HEK293 (cell line): ENCODE data around the gene KSR1.

Source experiments
- CTCF ChIA-PET: fragments of 350-600 bp; formaldehyde crosslinking; extraction: SDS; loops from one replicate; lab custom pipeline; 2021; ENCODE audit warnings: antibody characterized with exemption; lab: Yijun Ruan, JAX
- POLR2A ChIA-PET: fragments of 300-600 bp; formaldehyde crosslinking; extraction: SDS; loops from one replicate; lab custom pipeline; 2020; ENCODE audit warnings: antibody characterized with exemption, inconsistent platforms; lab: Yijun Ruan, JAX
- H3K27ac ChIP-seq: fragments of 200-500 bp; sonication (Bioruptor generic); 2 replicates; pipeline ENCODE4 v1.5.1; 2014; ENCODE audit warnings: low read depth, low read length, control low read depth, inconsistent platforms; ENCODE audit errors: extremely low read depth
- H3K36me3 ChIP-seq, 2 experiments: fragments of 200-500 bp in 1 of 2; sonication (Bioruptor generic) in 1 of 2; 1 replicate in 1 of 2; 2 replicates in 1 of 2; pipeline ENCODE4 v1.5.1; 2014 to 2017; ENCODE audit warnings: inconsistent platforms in 2 of 2, low read length in 2 of 2; ENCODE audit not compliant: control insufficient read depth in 2 of 2, insufficient read depth in 1 of 2
- H3K4me1 ChIP-seq: fragments of 200-500 bp; sonication (Bioruptor generic); 2 replicates; pipeline ENCODE4 v1.5.1; 2014; ENCODE audit warnings: mild to moderate bottlenecking, low read length, inconsistent platforms; ENCODE audit not compliant: control insufficient read depth, insufficient read depth
- H3K4me3 ChIP-seq: 2 replicates; pipeline ENCODE4 v1.5.1; 2011; ENCODE audit warnings: low read depth, mild to moderate bottlenecking, control low read depth, low read length, moderate library complexity
- H3K9me3 ChIP-seq: fragments of 200-500 bp; sonication (Bioruptor generic); 2 replicates; pipeline ENCODE4 v1.5.1; 2014; ENCODE audit warnings: low read depth, low read length, inconsistent platforms; ENCODE audit not compliant: control insufficient read depth, insufficient read depth
- GLI2 ChIP-seq: fragments of 450-650 bp; formaldehyde crosslinking; IDR thresholded peaks from 2 replicates; pipeline ENCODE4; 2017; ENCODE audit warnings: missing biosample characterization, missing genetic modification characterization, low read depth, borderline replicate concordance
- KLF8 ChIP-seq: fragments of 450-650 bp; formaldehyde crosslinking; IDR thresholded peaks from 2 replicates; pipeline ENCODE4 v1.5.1; 2016; ENCODE audit warnings: missing biosample characterization, missing genetic modification characterization
- KLF9 ChIP-seq: fragments of 450-650 bp; formaldehyde crosslinking; IDR thresholded peaks from 2 replicates; pipeline ENCODE4 v1.5.1; 2016; ENCODE audit warnings: missing biosample characterization, missing genetic modification characterization, low read depth
- OVOL3 ChIP-seq: fragments of 450-650 bp; formaldehyde crosslinking; IDR thresholded peaks from 2 replicates; pipeline ENCODE4 v1.5.1; 2016; ENCODE audit warnings: missing biosample characterization, missing genetic modification characterization
- PRDM2 ChIP-seq: fragments of 450-650 bp; formaldehyde crosslinking; IDR thresholded peaks from 2 replicates; pipeline ENCODE4 v1.5.1; 2016; ENCODE audit warnings: missing biosample characterization, missing genetic modification characterization, borderline replicate concordance
- PRDM4 ChIP-seq: fragments of 450-650 bp; formaldehyde crosslinking; IDR thresholded peaks from 2 replicates; pipeline ENCODE4 v1.5.1; 2017; ENCODE audit warnings: missing biosample characterization, missing genetic modification characterization
- WT1 ChIP-seq: fragments of 450-650 bp; formaldehyde crosslinking; IDR thresholded peaks from 2 replicates; pipeline ENCODE4 v1.5.1; 2016; ENCODE audit warnings: missing biosample characterization, missing genetic modification characterization
- ZBTB48 ChIP-seq: fragments of 450-650 bp; formaldehyde crosslinking; IDR thresholded peaks from 2 replicates; pipeline ENCODE4 v1.5.1; 2016; ENCODE audit warnings: missing biosample characterization, missing genetic modification characterization
- ZBTB7A ChIP-seq: fragments of 450-650 bp; formaldehyde crosslinking; IDR thresholded peaks from 2 replicates; pipeline ENCODE4 v1.5.1; 2016; ENCODE audit warnings: low read depth, missing biosample characterization, missing genetic modification characterization
- ZNF114 ChIP-seq: fragments of 450-650 bp; formaldehyde crosslinking; IDR thresholded peaks from 2 replicates; pipeline ENCODE4 v1.5.0; 2017; ENCODE audit warnings: missing biosample characterization, missing genetic modification characterization
- ZNF223 ChIP-seq: fragments of 450-650 bp; formaldehyde crosslinking; IDR thresholded peaks from 2 replicates; pipeline ENCODE4 v1.5.1; 2016; ENCODE audit warnings: missing biosample characterization, missing genetic modification characterization
- ZNF292 ChIP-seq: fragments of 450-650 bp; formaldehyde crosslinking; IDR thresholded peaks from 2 replicates; pipeline ENCODE4 v1.5.1; 2016; ENCODE audit warnings: low read depth, missing biosample characterization, missing genetic modification characterization, borderline replicate concordance
- ZNF416 ChIP-seq: fragments of 450-650 bp; formaldehyde crosslinking; IDR thresholded peaks from 2 replicates; pipeline ENCODE4 v1.5.1; 2016; ENCODE audit warnings: missing biosample characterization, missing genetic modification characterization
- ZNF473 ChIP-seq: fragments of 450-650 bp; formaldehyde crosslinking; IDR thresholded peaks from 2 replicates; pipeline ENCODE4 v1.5.1; 2017; ENCODE audit warnings: missing biosample characterization, missing genetic modification characterization
- ZNF560 ChIP-seq: fragments of 450-650 bp; formaldehyde crosslinking; IDR thresholded peaks from 2 replicates; pipeline ENCODE4 v1.5.1; 2017; ENCODE audit warnings: missing biosample characterization, missing genetic modification characterization, borderline replicate concordance
- ZNF677 ChIP-seq: fragments of 450-650 bp; IDR thresholded peaks from 2 replicates; pipeline ENCODE4 v1.5.0; 2018; ENCODE audit warnings: missing biosample characterization, mild to moderate bottlenecking, missing genetic modification characterization, moderate library complexity
- TF ChIP-seq, protein P1 (sequence below): fragments of 450-650 bp; formaldehyde crosslinking; IDR thresholded peaks from 2 replicates; pipeline ENCODE4 v1.5.1; 2016; ENCODE audit warnings: missing biosample characterization, missing genetic modification characterization

KSR1 gene

GRCh38 chr17:27579897-27580321 is 123.7 kb downstream of the KSR1 start:
- CTCF ChIA-PET, result interaction anchor here (0.6 to 10.7 kb wide), 9 partner anchors 10 to 343 kb away, joined by 3 to 73 read pairs (median 5); no protein-coding TSS in a partner anchor
- POLR2A ChIA-PET, result interaction anchor here (1.5 kb wide), 1 partner anchor 17 kb away, joined by 4 read pairs; no protein-coding TSS in a partner anchor
- TF ChIP-seq ZBTB7A (no peak), GLI2 (tag by site-specific recombination) (no peak), ZNF416 (tag by site-specific recombination) (no peak), WT1 (tag by site-specific recombination) (no peak), PRDM2 (no peak), ZNF223 (tag by site-specific recombination) (no peak), KLF9 (tag by site-specific recombination) (no peak), ZNF560 (no peak), ZBTB48 (no peak), ZNF114 (tag by site-specific recombination) (no peak), ZNF292 (tag by site-specific recombination) (no peak), KLF8 (tag by site-specific recombination) (no peak), PRDM4 (tag by site-specific recombination) (no peak), ZNF473 (tag by site-specific recombination) (no peak), OVOL3 (no peak)
- TF ChIP-seq, protein P1, sequence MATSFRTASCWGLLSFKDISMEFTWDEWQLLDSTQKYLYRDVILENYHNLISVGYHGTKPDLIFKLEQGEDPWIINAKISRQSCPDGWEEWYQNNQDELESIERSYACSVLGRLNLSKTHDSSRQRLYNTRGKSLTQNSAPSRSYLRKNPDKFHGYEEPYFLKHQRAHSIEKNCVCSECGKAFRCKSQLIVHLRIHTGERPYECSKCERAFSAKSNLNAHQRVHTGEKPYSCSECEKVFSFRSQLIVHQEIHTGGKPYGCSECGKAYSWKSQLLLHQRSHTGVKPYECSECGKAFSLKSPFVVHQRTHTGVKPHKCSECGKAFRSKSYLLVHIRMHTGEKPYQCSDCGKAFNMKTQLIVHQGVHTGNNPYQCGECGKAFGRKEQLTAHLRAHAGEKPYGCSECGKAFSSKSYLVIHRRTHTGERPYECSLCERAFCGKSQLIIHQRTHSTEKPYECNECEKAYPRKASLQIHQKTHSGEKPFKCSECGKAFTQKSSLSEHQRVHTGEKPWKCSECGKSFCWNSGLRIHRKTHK (tag by site-specific recombination), result no peak
- H3K36me3 ChIP-seq, result peaks cover 0 to 9% of the 10 kb centered on the region in 2 experiments; a peak in 1 of 3 replicates
- peaks cover 10% of the 10 kb centered on the region for H3K4me1 ChIP-seq
- H3K27ac ChIP-seq, result no peak overlapping the region
- no peaks in the 10 kb centered on the region for H3K9me3 ChIP-seq
- no peak overlapping the region for H3K4me3 ChIP-seq

DNA sequence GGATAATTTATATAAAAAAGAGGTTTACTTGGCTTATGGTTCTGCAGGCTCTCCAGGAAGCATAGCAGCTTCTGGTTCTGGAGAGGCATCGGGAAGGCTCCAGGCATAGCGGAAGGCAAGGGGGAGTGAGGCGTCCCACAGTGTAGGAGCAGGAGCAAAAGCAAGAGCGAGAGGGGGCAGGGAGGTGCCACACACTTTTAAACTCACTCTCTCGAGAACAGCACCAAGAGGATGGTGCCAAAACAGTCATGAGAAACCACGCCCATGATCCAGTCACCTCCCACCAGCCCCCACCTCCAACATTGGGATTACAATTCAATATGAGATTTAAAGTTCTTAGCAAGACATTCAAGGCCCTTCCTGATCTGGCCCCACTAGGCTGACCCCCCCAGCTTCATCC is 124.8 kb downstream of the KSR1 start:
- H3K4me3 ChIP-seq, result no peak overlapping the region
- ChIA-PET POLR2A (interaction anchor here (1.5 kb wide), 1 partner anchor 16 kb away, joined by 4 read pairs; no protein-coding TSS in a partner anchor), CTCF (interaction anchor here (1.3 to 10.7 kb wide), 6 partner anchors 11 to 344 kb away, joined by 3 to 73 read pairs (median 5); no protein-coding TSS in a partner anchor)
- peaks cover 10% of the 10 kb centered on the region for H3K4me1 ChIP-seq
- H3K9me3 ChIP-seq, result no peaks in the 10 kb centered on the region
- H3K27ac ChIP-seq, result no peak overlapping the region
- H3K36me3 ChIP-seq, result peaks cover 0 to 16% of the 10 kb centered on the region in 2 experiments; a peak in 1 of 3 replicates
- no peak for TF ChIP-seq ZNF677
